GM12878 (cell line): Measurements from ENCODE around the gene THRA. TPM values are rescaled to one million over a fixed set of nuclear protein-coding genes. Genes with fewer than 3 reads are reported as not detected.
A peak's percentile ranks its signal among the peaks of the same experiment; 100 is the strongest.

Source experiments
- ATAC-seq: fragments of 200-7000 bp; cut with Tn5 transposase; 3 replicates; pipeline ENCODE4 v1.9.1; 2020; ENCODE audit warnings: mild to moderate bottlenecking, moderate library complexity
- BruUV-seq: library from RNA; stranded (reverse); fragments of 400-500 nt; replicated peaks from 2 replicates; lab custom pipeline; 2021; lab: Mats Ljungman, UMichigan
- CTCF ChIA-PET: fragments of 300-600 bp; sonication (Branson Sonifier 250); formaldehyde crosslinking; extraction: SDS; loops from one replicate; lab custom pipeline; 2021; ENCODE audit warnings: inconsistent platforms; lab: Yijun Ruan, JAX
- POLR2A ChIA-PET: fragments of 350-600 bp; formaldehyde crosslinking; extraction: SDS; loops from one replicate; lab custom pipeline; 2021; ENCODE audit warnings: inconsistent platforms; lab: Charles Lee
- RAD21 ChIA-PET: fragments of 300-600 bp; sonication (Branson Sonifier 250); formaldehyde crosslinking; loops from one replicate; lab custom pipeline; 2023; ENCODE audit warnings: antibody characterized with exemption; ENCODE audit not compliant: unreplicated experiment; lab: Charles Lee
- SMC1A ChIA-PET: fragments of 300-600 bp; sonication (Branson Sonifier 250); formaldehyde crosslinking; loops from one replicate; lab custom pipeline; 2023; ENCODE audit not compliant: unreplicated experiment, uncharacterized antibody; lab: Charles Lee
- DNase-seq: peaks from one replicate; pipeline ENCODE4 v3.0.0-alpha.2; 2011; ENCODE audit warnings: low read depth, low spot score
- FAIRE-seq: peaks from 3 replicates; lab custom pipeline; 2011; peaks lifted over from hg19 to GRCh38; lab: Jason Lieb, UNC
- H2AFZ ChIP-seq: 2 replicates; pipeline ENCODE4 v1.6.0; 2011; ENCODE audit warnings: low read depth, low read length, control low read depth; ENCODE audit not compliant: control insufficient read depth
- H3K27ac ChIP-seq: 2 replicates; pipeline ENCODE4 v1.5.1; 2011; ENCODE audit warnings: control low read depth; ENCODE audit not compliant: control insufficient read depth, insufficient read depth
- H3K27me3 ChIP-seq, 2 experiments: replicated peaks in 1 of 2; 2 replicates each; pipeline versions ENCODE4 v1.6.0 to v1.6.1; 2011; ENCODE audit warnings: low read length in 1 of 2; ENCODE audit not compliant: control insufficient read depth in 2 of 2, insufficient read depth in 2 of 2
- H3K36me3 ChIP-seq, 2 experiments: 2 replicates each; pipeline ENCODE4 v1.5.1; 2011; ENCODE audit warnings: low read length in 1 of 2; ENCODE audit not compliant: control insufficient read depth in 2 of 2, insufficient read depth in 2 of 2
- H3K4me1 ChIP-seq: 2 replicates; pipeline ENCODE4 v1.6.1; 2011; ENCODE audit warnings: mild to moderate bottlenecking, low read length, moderate library complexity, mixed read lengths; ENCODE audit not compliant: control insufficient read depth, insufficient read depth
- H3K4me2 ChIP-seq: 2 replicates; pipeline ENCODE4 v1.6.0; 2011; ENCODE audit warnings: control low read depth; ENCODE audit not compliant: control insufficient read depth, insufficient read depth
- H3K4me3 ChIP-seq: fragments of 200-600 bp; sonication (generic); 2 replicates; pipeline ENCODE4 v1.5.1; 2016
- H3K79me2 ChIP-seq: 2 replicates; pipeline ENCODE4 v1.6.0; 2011; ENCODE audit warnings: low read length; ENCODE audit not compliant: control insufficient read depth, insufficient read depth
- H3K9ac ChIP-seq: 2 replicates; pipeline ENCODE4 v1.8.0; 2011; ENCODE audit warnings: low read length, control low read depth, mixed read lengths; ENCODE audit not compliant: control insufficient read depth, insufficient read depth
- H3K9me3 ChIP-seq: replicated peaks from 3 replicates; pipeline ENCODE4 v1.5.1; 2011; ENCODE audit warnings: mild to moderate bottlenecking, low read length; ENCODE audit not compliant: control insufficient read depth, insufficient read depth
- H4K20me1 ChIP-seq: 2 replicates; pipeline ENCODE4 v1.6.0; 2011; ENCODE audit not compliant: control insufficient read depth, insufficient read depth
- EED ChIP-seq: sonication (generic); IDR thresholded peaks from 2 replicates; pipeline ENCODE4 v1.6.1; 2016; ENCODE audit warnings: antibody characterized with exemption, low read depth
- EP300 ChIP-seq, 2 experiments: fragments of 150-350 bp in 1 of 2; IDR thresholded peaks; 2 replicates each; pipeline ENCODE4 v1.6.1; 2011 to 2012; ENCODE audit warnings: low read depth in 2 of 2, low read length in 2 of 2, borderline replicate concordance in 1 of 2, improper control_type of control experiment in 1 of 2, inconsistent platforms in 1 of 2; ENCODE audit not compliant: control insufficient read depth in 1 of 2
- ESRRA ChIP-seq: IDR thresholded peaks from 2 replicates; pipeline ENCODE4 v1.6.1; 2012; ENCODE audit warnings: mild to moderate bottlenecking, low read length, improper control_type of control experiment
- GATAD2B ChIP-seq: fragments of 450-650 bp; conservative IDR thresholded peaks from 2 replicates; pipeline ENCODE4 v1.6.1; 2017; ENCODE audit warnings: low read depth, mild to moderate bottlenecking, moderate library complexity
- IRF4 ChIP-seq: IDR thresholded peaks from 2 replicates; pipeline ENCODE4 v1.6.1; 2011; ENCODE audit warnings: low read depth, low read length
- KLF5 ChIP-seq: fragments of 450-650 bp; IDR thresholded peaks from 2 replicates; pipeline ENCODE4 v1.6.1; 2014; ENCODE audit warnings: mild to moderate bottlenecking; ENCODE audit not compliant: partially characterized antibody
- MEF2B ChIP-seq: fragments of 450-650 bp; IDR thresholded peaks from 2 replicates; pipeline ENCODE4 v1.6.1; 2018; ENCODE audit warnings: mild to moderate bottlenecking, moderate library complexity; ENCODE audit not compliant: partially characterized antibody, poor library complexity, severe bottlenecking
- MTA3 ChIP-seq: IDR thresholded peaks from 2 replicates; pipeline ENCODE4 v1.6.1; 2012; ENCODE audit warnings: low read length, inconsistent platforms, borderline replicate concordance
- NR2C1 ChIP-seq: fragments of 450-650 bp; IDR thresholded peaks from 2 replicates; pipeline ENCODE4 v1.6.1; 2017; ENCODE audit warnings: antibody characterized with exemption, mild to moderate bottlenecking, moderate library complexity
- SMAD1 ChIP-seq: fragments of 450-650 bp; IDR thresholded peaks from 2 replicates; pipeline ENCODE4 v1.6.1; 2018; ENCODE audit warnings: mild to moderate bottlenecking, low read depth; ENCODE audit not compliant: partially characterized antibody
- STAT1 ChIP-seq: fragments of 450-650 bp; conservative IDR thresholded peaks from 2 replicates; pipeline ENCODE4 v1.6.1; 2014; ENCODE audit warnings: antibody characterized with exemption, mild to moderate bottlenecking
- WGBS: methylation state at CpG from one replicate; pipeline ENCODE4 v1.1.6; 2016; ENCODE audit warnings: low lambda C conversion rate; ENCODE audit not compliant: insufficient replicate concordance, insufficient coverage; ENCODE audit errors: missing lambda C conversion rate; 5-methylcytosine and 5-hydroxymethylcytosine counted together
- in situ Hi-C: fragments of 300-500 bp; cut with MboI; formaldehyde crosslinking; loops from 9 replicates; pipeline ENCODE4 v1.14.3; 2018; ENCODE audit warnings: mixed read lengths
- intact Hi-C: fragments of 100-400 bp; cut with micrococcal nuclease; formaldehyde crosslinking; loops from one replicate; pipeline ENCODE4 v1.14.2; 2022; ENCODE audit not compliant: unreplicated experiment
- polyA plus RNA-seq, 11 experiments: library from polyadenylated mRNA; depleted of rRNA in 4 of 11; unstranded in 6 of 11; stranded (reverse) in 5 of 11; fragments of >200 nt; fragmentation: Nextera tagmentation in 4 of 11; fragmentation: Illumina TruSeq in 1 of 11; extraction: Ambion mirVana in 4 of 11; extraction: Trizol in 1 of 11; gene quantifications; 1 replicate in 1 of 11; 2 replicates in 10 of 11; pipeline versions ENCODE4 v1.2.1 to v1.2.3, GENCODE V29; 2011 to 2016; ENCODE audit warnings: inconsistent platforms in 2 of 11, missing spikeins in 2 of 11, low read depth in 1 of 11
- total RNA-seq, 4 experiments: library from RNA; depleted of rRNA in 3 of 4; stranded (reverse); fragments of >200 nt in 3 of 4; fragmentation: Illumina TruSeq in 1 of 4; extraction: Trizol in 1 of 4; gene quantifications; 2 replicates each; pipeline versions ENCODE4 v1.2.1 to v1.2.3, GENCODE V29; 2013 to 2021
- TF ChIP-seq, protein P1 (sequence below): fragments of 450-650 bp; IDR thresholded peaks from 2 replicates; pipeline ENCODE4 v1.6.1; 2017; ENCODE audit warnings: mild to moderate bottlenecking, moderate library complexity
- TF ChIP-seq, protein P2 (sequence below): fragments of 450-650 bp; IDR thresholded peaks from 2 replicates; pipeline ENCODE4 v1.6.1; 2017; ENCODE audit warnings: low read depth, mild to moderate bottlenecking, moderate library complexity

Gene THRA
- total and polyA plus RNA-seq, 10 of the 15 experiments (the other 5 are each of a cell fraction or from before 2014, with no cell fraction given): 0.03 to 2.0 (median 0.64) TPM

DNA sequence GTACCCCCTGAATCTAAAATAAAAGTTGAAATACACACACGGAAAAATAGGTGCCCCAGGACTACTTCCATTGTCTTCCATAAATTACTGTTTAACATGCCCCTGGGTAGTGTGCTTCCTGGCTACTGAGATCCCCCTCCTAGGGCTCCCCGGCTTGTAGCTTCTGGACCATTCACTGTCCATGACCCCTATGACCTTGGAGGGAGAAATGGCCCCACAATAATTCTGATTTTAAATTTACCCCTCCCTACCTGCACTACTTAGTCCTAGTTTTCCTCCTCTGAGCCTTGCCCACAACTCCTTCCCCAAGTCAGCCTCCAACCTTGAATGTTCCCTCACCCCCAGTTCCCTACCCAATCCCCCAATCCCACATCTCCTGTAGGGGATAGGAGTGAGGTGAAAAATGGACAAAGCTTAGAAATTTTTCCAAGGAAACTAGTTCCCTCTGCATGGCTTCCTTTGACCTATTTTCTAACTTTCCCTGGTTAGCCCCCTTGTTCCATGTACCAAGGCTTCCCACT, 49.5 kb downstream of the THRA start:
- ChIA-PET CTCF (interaction anchor here (0.9 to 7.9 kb wide), 56 partner anchors 13 to 490 kb away, joined by 3 to 367 read pairs (median 7); partner anchors contain the start of genes CASC3, CDC6, CSF3 and MED24), POLR2A (interaction anchor here (0.5 to 5.8 kb wide), 16 partner anchors 7 to 176 kb away, joined by 3 to 52 read pairs (median 4); partner anchors contain the start of genes CDC6, CSF3, MSL1 and NR1D1), SMC1A (interaction anchor here (0.7 to 8.0 kb wide), 46 partner anchors 11 to 420 kb away, joined by 3 to 177 read pairs (median 6); partner anchors contain the start of genes CASC3, CDC6, CSF3 and MED24), RAD21 (interaction anchor here (0.6 to 7.0 kb wide), 40 partner anchors 9 to 420 kb away, joined by 3 to 246 read pairs (median 8); partner anchors contain the start of genes CASC3, CSF3, MED24 and MSL1)
- H3K9ac ChIP-seq: no peak overlapping the region
- H3K27ac ChIP-seq: no peak overlapping the region
- no peaks in the 10 kb centered on the region for H3K79me2 ChIP-seq
- TF ChIP-seq EED (no peak), MTA3 (no peak), IRF4 (no peak), STAT1 (no peak), SMAD1 (no peak), NR2C1 (no peak), GATAD2B (no peak), EP300 (IDR thresholded peaks at IDR 0.05; ENCODE audit: borderline replicate concordance in 1 of 2, control insufficient read depth in 1 of 2, low read depth in 2 of 2, low read length in 2 of 2) (no peak), ESRRA (no peak; the same call in 1 of the 2 replicates), KLF5 (no peak), MEF2B (no peak)
- TF ChIP-seq, protein P1, sequence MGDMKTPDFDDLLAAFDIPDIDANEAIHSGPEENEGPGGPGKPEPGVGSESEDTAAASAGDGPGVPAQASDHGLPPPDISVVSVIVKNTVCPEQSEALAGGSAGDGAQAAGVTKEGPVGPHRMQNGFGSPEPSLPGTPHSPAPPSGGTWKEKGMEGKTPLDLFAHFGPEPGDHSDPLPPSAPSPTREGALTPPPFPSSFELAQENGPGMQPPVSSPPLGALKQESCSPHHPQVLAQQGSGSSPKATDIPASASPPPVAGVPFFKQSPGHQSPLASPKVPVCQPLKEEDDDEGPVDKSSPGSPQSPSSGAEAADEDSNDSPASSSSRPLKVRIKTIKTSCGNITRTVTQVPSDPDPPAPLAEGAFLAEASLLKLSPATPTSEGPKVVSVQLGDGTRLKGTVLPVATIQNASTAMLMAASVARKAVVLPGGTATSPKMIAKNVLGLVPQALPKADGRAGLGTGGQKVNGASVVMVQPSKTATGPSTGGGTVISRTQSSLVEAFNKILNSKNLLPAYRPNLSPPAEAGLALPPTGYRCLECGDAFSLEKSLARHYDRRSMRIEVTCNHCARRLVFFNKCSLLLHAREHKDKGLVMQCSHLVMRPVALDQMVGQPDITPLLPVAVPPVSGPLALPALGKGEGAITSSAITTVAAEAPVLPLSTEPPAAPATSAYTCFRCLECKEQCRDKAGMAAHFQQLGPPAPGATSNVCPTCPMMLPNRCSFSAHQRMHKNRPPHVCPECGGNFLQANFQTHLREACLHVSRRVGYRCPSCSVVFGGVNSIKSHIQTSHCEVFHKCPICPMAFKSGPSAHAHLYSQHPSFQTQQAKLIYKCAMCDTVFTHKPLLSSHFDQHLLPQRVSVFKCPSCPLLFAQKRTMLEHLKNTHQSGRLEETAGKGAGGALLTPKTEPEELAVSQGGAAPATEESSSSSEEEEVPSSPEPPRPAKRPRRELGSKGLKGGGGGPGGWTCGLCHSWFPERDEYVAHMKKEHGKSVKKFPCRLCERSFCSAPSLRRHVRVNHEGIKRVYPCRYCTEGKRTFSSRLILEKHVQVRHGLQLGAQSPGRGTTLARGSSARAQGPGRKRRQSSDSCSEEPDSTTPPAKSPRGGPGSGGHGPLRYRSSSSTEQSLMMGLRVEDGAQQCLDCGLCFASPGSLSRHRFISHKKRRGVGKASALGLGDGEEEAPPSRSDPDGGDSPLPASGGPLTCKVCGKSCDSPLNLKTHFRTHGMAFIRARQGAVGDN: no peak
- TF ChIP-seq, protein P2, sequence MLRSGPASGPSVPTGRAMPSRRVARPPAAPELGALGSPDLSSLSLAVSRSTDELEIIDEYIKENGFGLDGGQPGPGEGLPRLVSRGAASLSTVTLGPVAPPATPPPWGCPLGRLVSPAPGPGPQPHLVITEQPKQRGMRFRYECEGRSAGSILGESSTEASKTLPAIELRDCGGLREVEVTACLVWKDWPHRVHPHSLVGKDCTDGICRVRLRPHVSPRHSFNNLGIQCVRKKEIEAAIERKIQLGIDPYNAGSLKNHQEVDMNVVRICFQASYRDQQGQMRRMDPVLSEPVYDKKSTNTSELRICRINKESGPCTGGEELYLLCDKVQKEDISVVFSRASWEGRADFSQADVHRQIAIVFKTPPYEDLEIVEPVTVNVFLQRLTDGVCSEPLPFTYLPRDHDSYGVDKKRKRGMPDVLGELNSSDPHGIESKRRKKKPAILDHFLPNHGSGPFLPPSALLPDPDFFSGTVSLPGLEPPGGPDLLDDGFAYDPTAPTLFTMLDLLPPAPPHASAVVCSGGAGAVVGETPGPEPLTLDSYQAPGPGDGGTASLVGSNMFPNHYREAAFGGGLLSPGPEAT: no peak
- no peak for DNase-seq
- 17% methylated on average over 2 of the region's 2 CpGs for WGBS
- in situ Hi-C loops (loop anchor here (5.0 kb wide), 2 partner anchors 55 to 175 kb away; partner anchors contain the start of gene CDC6), intact Hi-C loops (loop anchor here (1.0 to 5.0 kb wide), 3 partner anchors 12 to 180 kb away; partner anchors contain the start of gene NR1D1)
- no TSS peak for BruUV-seq
- H3K4me1 ChIP-seq: peaks cover 38% of the 10 kb centered on the region
- H3K27me3 ChIP-seq: no peaks in the 10 kb centered on the region
- ATAC-seq: no peak
- H3K4me2 ChIP-seq: peak overlapping the region; percentile 79; the same call in 1 of the 2 replicates
- H4K20me1 ChIP-seq: no peaks in the 10 kb centered on the region
- H2AFZ ChIP-seq: peak overlapping the region; percentile 96
- H3K36me3 ChIP-seq: no peaks in the 10 kb centered on the region
- no peak overlapping the region for H3K4me3 ChIP-seq
- H3K9me3 ChIP-seq: no peaks in the 10 kb centered on the region
- FAIRE-seq: no peak
